Neutrophil (primary cell): ENCODE measurements around the gene TERF2IP.

Experiments used
- H3K27ac ChIP-seq: fragments of 200-600 bp; sonication (generic); 2 replicates; pipeline ENCODE4 v1.5.1; 2016; ENCODE audit warnings: mild to moderate bottlenecking, moderate library complexity
- H3K27me3 ChIP-seq: fragments of 200-600 bp; sonication (generic); 2 replicates; pipeline ENCODE4 v1.6.0; 2016; ENCODE audit warnings: mild to moderate bottlenecking
- H3K36me3 ChIP-seq: fragments of 200-600 bp; sonication (generic); 2 replicates; pipeline ENCODE4 v1.5.1; 2017
- H3K4me1 ChIP-seq, 2 experiments: fragments of 200-600 bp in 1 of 2; sonication (generic) in 1 of 2; 1 replicate in 1 of 2; 2 replicates in 1 of 2; pipeline versions ENCODE4 v1.5.1 to v1.6.1; 2013 to 2016; ENCODE audit warnings: low read depth in 1 of 2, low read length in 1 of 2, mild to moderate bottlenecking in 1 of 2, moderate library complexity in 1 of 2; ENCODE audit not compliant: control insufficient read depth in 1 of 2, insufficient read depth in 1 of 2
- H3K4me3 ChIP-seq, 2 experiments: fragments of 200-600 bp in 1 of 2; sonication (generic) in 1 of 2; 1 replicate in 1 of 2; 2 replicates in 1 of 2; pipeline ENCODE4 v1.5.1; 2013 to 2016; ENCODE audit warnings: low read depth in 1 of 2, low read length in 1 of 2, mild to moderate bottlenecking in 1 of 2, moderate library complexity in 1 of 2
- H3K9me3 ChIP-seq: fragments of 200-600 bp; sonication (generic); 2 replicates; pipeline ENCODE4 v1.5.1; 2016
- TF ChIP-seq, protein P1 (sequence below): fragments of 200-600 bp; sonication (generic); IDR thresholded peaks from 2 replicates; pipeline ENCODE4 v1.5.1; 2016; ENCODE audit warnings: antibody characterized with exemption

TERF2IP gene

DNA sequence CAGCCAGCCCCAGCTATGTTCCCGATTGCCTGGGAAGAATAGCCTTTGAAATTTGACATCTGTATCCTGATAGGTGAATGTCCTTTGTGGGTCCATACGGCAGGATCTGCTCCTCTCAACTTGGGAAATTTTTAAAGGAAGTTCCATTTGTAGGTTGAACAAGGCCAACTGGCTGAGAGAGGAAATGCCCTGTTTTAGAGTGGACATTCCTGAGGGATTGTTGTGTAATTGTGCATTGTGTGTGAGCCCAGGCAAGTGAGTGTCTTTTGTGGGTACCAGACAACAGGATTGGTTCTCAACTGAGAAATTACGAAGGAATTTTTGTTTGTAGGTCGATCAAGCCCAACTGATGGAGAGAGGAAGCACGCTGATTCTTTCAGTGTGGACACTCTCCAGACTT lies 31.8 kb downstream of the TERF2IP start:
- H3K4me3 ChIP-seq, result no peak overlapping the region
- no peaks in the 10 kb centered on the region for H3K4me1 ChIP-seq
- TF ChIP-seq, protein P1, sequence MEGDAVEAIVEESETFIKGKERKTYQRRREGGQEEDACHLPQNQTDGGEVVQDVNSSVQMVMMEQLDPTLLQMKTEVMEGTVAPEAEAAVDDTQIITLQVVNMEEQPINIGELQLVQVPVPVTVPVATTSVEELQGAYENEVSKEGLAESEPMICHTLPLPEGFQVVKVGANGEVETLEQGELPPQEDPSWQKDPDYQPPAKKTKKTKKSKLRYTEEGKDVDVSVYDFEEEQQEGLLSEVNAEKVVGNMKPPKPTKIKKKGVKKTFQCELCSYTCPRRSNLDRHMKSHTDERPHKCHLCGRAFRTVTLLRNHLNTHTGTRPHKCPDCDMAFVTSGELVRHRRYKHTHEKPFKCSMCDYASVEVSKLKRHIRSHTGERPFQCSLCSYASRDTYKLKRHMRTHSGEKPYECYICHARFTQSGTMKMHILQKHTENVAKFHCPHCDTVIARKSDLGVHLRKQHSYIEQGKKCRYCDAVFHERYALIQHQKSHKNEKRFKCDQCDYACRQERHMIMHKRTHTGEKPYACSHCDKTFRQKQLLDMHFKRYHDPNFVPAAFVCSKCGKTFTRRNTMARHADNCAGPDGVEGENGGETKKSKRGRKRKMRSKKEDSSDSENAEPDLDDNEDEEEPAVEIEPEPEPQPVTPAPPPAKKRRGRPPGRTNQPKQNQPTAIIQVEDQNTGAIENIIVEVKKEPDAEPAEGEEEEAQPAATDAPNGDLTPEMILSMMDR, result no peak
- no peaks in the 10 kb centered on the region for H3K9me3 ChIP-seq
- H3K27me3 ChIP-seq, result no peaks in the 10 kb centered on the region
- no peak overlapping the region for H3K27ac ChIP-seq
- no peaks in the 10 kb centered on the region for H3K36me3 ChIP-seq

DNA sequence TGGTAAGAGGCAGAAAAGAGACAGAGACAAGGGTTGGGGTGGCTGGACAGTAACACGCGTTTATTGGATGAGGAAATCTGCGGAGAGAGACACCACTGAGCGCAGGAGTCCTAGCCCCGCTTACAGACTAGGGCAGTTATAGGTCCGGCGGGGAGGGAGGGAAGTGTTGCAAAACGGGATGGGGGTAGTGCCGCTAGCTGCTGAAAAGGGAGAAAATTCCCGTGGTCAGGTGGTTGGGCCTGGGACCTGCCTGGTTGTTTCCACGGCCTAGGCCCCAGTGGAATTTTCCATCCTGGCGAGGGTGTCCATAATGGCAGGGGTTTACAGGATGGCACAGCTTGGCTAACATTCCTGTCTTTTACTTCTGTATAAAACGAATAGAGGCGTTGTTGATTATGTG lies 34.7 kb downstream of the TERF2IP start:
- TF ChIP-seq, protein P1, result no peak

DNA sequence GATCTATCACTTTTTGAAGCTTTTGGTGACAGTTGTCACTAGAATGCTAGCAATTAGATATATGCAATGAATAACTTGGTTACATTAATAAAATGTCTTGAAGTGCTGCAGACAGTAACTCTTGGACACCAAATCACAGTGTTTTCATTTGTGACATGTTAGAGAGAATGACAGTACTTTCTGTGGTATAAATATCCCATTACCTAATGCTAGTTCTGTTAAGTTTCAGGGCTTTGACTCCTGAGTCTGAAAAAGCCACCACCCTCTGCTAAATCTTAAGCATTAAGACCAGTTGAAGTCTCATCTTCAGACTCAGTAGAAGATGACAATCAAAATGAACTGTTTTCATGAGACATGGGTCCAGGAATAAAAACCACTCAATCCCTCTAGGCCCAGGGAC lies 39.8 kb downstream of the TERF2IP start:
- H3K9me3 ChIP-seq, result no peaks in the 10 kb centered on the region
- H3K36me3 ChIP-seq, result no peaks in the 10 kb centered on the region
- TF ChIP-seq, protein P1, result no peak
- H3K4me3 ChIP-seq, result no peak overlapping the region
- no peaks in the 10 kb centered on the region for H3K27me3 ChIP-seq
- no peaks in the 10 kb centered on the region for H3K4me1 ChIP-seq
- H3K27ac ChIP-seq, result no peak overlapping the region

More for the DNA sequence above, 34.7 kb downstream of the TERF2IP start:
- no peaks in the 10 kb centered on the region for H3K9me3 ChIP-seq
- no peak overlapping the region for H3K27ac ChIP-seq
- no peaks in the 10 kb centered on the region for H3K36me3 ChIP-seq
- no peaks in the 10 kb centered on the region for H3K27me3 ChIP-seq
- no peaks in the 10 kb centered on the region for H3K4me1 ChIP-seq
- no peak overlapping the region for H3K4me3 ChIP-seq

DNA sequence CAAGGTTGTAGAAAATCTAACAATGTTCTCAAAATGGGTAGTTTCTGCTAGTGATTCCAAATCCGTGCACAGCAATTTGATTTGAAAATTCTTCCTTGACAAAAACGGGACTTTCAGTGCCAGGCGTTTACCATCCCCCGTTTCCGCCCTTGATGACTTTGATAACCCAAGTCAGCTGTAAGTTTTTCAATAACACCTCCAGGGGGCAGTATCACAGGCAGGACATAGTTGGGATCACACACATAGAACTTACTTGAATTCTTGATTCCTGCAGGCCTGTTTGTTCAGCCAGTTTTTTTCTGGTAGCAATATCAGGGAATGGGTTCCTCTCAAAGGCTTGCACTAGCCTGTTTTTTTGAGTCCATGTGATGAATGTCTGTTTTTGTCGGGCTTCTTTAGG lies 48.1 kb downstream of the TERF2IP start:
- Histone ChIP-seq H3K9me3 (no peaks in the 10 kb centered on the region), H3K36me3 (no peaks in the 10 kb centered on the region), H3K27ac (no peak overlapping the region), H3K4me1 (no peaks in the 10 kb centered on the region), H3K27me3 (no peaks in the 10 kb centered on the region), H3K4me3 (no peak overlapping the region)
- TF ChIP-seq, protein P1, result no peak

DNA sequence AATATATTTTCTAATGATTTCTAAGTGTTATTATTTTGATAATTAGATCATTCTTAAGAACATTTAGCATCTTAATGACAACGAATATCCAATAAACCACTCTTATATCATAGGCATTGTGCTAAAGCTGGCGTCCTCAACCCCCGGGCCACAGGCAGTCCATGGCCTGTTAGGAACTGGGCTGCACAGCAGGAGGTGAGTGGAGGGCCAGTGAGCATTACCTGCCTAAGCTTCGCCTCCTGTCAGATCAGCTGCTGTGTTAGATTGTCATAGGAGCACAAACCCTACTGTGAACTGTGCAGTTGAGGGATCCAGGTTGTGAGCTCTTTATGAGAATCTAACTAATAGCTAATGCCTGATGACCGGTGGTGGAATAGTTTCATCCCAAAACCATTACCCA lies 50.0 kb downstream of the TERF2IP start:
- Histone ChIP-seq H3K36me3 (no peaks in the 10 kb centered on the region), H3K4me3 (no peak overlapping the region), H3K4me1 (no peaks in the 10 kb centered on the region), H3K9me3 (no peaks in the 10 kb centered on the region), H3K27ac (no peak overlapping the region), H3K27me3 (no peaks in the 10 kb centered on the region)
- TF ChIP-seq, protein P1, result no peak

DNA sequence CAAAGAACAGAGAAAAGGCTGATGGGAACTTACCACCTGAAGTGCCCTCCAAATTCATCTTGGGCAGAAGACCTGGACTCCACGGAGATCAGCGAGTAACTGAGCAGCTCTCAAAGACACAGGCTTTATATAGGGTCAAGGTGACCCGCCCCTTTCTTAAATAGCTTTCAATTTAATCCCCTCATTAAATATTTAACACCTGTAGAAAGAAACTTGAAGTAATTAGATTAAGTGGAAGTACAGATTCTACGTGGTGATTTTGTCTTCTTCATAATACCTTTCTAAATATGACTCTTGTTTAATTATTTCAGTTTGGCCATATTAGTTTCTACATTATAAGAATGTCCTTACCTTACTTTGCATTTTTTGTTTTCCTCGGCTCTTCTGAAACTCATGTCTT lies 53.8 kb downstream of the TERF2IP start, which contains the start of gene DUXB:
Gene DUXB (minus strand): TSS at position 101 of the 400 bp plus-strand sequence. CDS start 43 bp downstream, at position 58.
- no peaks in the 10 kb centered on the region for H3K36me3 ChIP-seq

More for the DNA sequence above, 53.8 kb downstream of the TERF2IP start, which contains the start of gene DUXB:
- TF ChIP-seq, protein P1, result no peak
- no peaks in the 10 kb centered on the region for H3K9me3 ChIP-seq
- H3K4me3 ChIP-seq, result no peak within 1 kb of the TSS
- no peak within 1 kb of the TSS for H3K27ac ChIP-seq
- H3K27me3 ChIP-seq, result no peaks in the 10 kb centered on the region
- no peaks in the 10 kb centered on the region for H3K4me1 ChIP-seq
